Tibial artery (tissue), 4 donors: Measurements from ENCODE around the gene CD151.

Source experiments
- DNase-seq, 2 donors: peaks; one replicate each; pipeline ENCODE4 v3.0.0-alpha.2; 2019
- H3K27ac ChIP-seq, 2 donors: fragments of 200-600 bp; sonication (generic) in 1 of 2; 1 replicate in 1 of 2; 2 replicates in 1 of 2; pipeline ENCODE4 v1.5.1; 2018 to 2019; ENCODE audit warnings: mild to moderate bottlenecking in 1 of 2
- H3K27me3 ChIP-seq, 2 donors: fragments of 200-600 bp; sonication (generic) in 1 of 2; one replicate each; pipeline versions ENCODE4 v1.5.1 to v1.6.0; 2016 to 2019
- H3K36me3 ChIP-seq, 3 donors: fragments of 200-600 bp; sonication (generic) in 2 of 3; one replicate each; pipeline ENCODE4 v1.5.1; 2016 to 2019; ENCODE audit warnings: mild to moderate bottlenecking in 2 of 3
- H3K4me1 ChIP-seq, 4 donors: fragments of 200-600 bp; sonication (generic) in 2 of 4; 1 replicate in 3 of 4; 2 replicates in 1 of 4; pipeline ENCODE4 v1.5.1; 2016 to 2019
- H3K4me3 ChIP-seq, 2 donors: fragments of 200-600 bp; sonication (generic) in 1 of 2; 1 replicate in 1 of 2; 2 replicates in 1 of 2; pipeline ENCODE4 v1.5.1; 2018 to 2019; ENCODE audit warnings: mild to moderate bottlenecking in 2 of 2
- H3K9me3 ChIP-seq, 3 donors: fragments of 200-600 bp; sonication (generic) in 1 of 3; one replicate each; pipeline ENCODE4 v1.5.1; 2016 to 2019
- intact Hi-C: fragments of 100-400 bp; cut with DNase I; formaldehyde crosslinking; loops from one replicate; pipeline ENCODE4 v1.15.0; 2023; ENCODE audit warnings: low total_unique reads
- TF ChIP-seq, protein P1 (sequence below), 2 experiments: fragments of 200-600 bp in 1 of 2; fragments of 450-650 bp in 1 of 2; IDR thresholded peaks; one replicate each; pipeline ENCODE4 v1.5.1; 2017 to 2019; ENCODE audit warnings: antibody characterized with exemption in 2 of 2, mild to moderate bottlenecking in 1 of 2, moderate library complexity in 1 of 2

The CD151 gene

GRCh38 chr11:824942-825341 lies 7.8 kb upstream of the CD151 start:
- intact Hi-C loops: no loop called here
- H3K4me1 ChIP-seq: peaks cover 5 to 90% (median 50%) of the 10 kb centered on the region in 4 donors
- H3K36me3 ChIP-seq: peaks cover 44 to 47% (median 46%) of the 10 kb centered on the region in 3 donors
- no peak overlapping the region for H3K27ac ChIP-seq
- H3K27me3 ChIP-seq: peaks cover 0 to 59% of the 10 kb centered on the region in 2 donors
- no peak overlapping the region for H3K4me3 ChIP-seq
- H3K9me3 ChIP-seq: no peaks in the 10 kb centered on the region
- TF ChIP-seq, protein P1, sequence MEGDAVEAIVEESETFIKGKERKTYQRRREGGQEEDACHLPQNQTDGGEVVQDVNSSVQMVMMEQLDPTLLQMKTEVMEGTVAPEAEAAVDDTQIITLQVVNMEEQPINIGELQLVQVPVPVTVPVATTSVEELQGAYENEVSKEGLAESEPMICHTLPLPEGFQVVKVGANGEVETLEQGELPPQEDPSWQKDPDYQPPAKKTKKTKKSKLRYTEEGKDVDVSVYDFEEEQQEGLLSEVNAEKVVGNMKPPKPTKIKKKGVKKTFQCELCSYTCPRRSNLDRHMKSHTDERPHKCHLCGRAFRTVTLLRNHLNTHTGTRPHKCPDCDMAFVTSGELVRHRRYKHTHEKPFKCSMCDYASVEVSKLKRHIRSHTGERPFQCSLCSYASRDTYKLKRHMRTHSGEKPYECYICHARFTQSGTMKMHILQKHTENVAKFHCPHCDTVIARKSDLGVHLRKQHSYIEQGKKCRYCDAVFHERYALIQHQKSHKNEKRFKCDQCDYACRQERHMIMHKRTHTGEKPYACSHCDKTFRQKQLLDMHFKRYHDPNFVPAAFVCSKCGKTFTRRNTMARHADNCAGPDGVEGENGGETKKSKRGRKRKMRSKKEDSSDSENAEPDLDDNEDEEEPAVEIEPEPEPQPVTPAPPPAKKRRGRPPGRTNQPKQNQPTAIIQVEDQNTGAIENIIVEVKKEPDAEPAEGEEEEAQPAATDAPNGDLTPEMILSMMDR (IDR thresholded peaks at IDR 0.05): no peak
- no peak for DNase-seq

DNA sequence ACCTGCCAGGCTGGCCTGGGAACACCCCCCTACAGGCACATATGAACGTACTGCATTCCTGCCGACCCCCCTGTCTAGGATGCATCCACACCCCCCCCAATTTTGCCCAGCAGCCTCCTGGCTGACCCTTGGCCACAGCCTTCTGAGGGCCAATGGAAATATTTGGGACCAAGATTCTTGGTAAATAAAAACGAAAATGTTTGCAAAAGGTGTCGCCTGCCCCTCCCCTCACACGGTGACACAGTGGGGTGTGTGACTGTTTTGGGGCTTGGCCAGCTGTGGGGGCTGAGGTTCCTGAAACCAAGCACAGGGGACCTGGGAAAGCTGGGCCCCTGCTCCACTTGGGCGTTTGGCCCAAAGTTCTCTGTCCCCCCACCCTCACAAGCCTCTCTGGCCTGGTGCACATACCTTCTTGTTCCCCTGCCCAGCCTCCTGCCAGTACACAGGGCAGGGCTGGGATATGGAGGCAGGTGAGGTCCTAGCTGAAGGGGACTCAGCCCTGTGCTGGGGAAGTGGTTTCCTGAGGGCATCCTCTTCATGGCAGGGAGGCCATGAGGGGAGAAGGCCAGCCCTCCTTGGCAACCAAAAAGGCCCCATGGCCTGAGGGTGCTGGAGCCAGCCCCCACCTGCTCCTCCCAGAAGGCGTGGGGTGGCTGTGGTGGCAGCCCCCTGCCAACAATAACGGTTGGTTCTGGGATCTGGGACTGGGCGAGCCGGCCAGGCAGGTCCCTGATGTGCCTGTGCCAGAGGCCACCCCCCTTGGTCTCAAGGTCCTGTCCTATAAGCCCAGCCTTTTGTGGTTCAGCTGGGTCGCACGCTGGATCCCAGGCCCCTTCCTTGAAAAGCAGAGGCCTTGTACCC lies 7.2 kb upstream of the CD151 start:
- peaks cover 44 to 47% (median 46%) of the 10 kb centered on the region in 3 donors for H3K36me3 ChIP-seq
- TF ChIP-seq, protein P1 (IDR thresholded peaks at IDR 0.05): no peak
- intact Hi-C loops: no loop called here
- H3K9me3 ChIP-seq: no peaks in the 10 kb centered on the region
- no peak overlapping the region for H3K4me3 ChIP-seq
- no peak overlapping the region for H3K27ac ChIP-seq
- peaks cover 0 to 65% of the 10 kb centered on the region in 2 donors for H3K27me3 ChIP-seq
- no peak for DNase-seq
- H3K4me1 ChIP-seq: peaks cover 5 to 92% (median 55%) of the 10 kb centered on the region in 4 donors

GRCh38 chr11:826227-826621 lies 6.5 kb upstream of the CD151 start:
- DNase-seq: no peak
- intact Hi-C loops: no loop called here
- H3K36me3 ChIP-seq: peaks cover 44 to 47% (median 46%) of the 10 kb centered on the region in 3 donors
- peaks cover 3 to 92% (median 55%) of the 10 kb centered on the region in 4 donors for H3K4me1 ChIP-seq
- peaks cover 0 to 71% of the 10 kb centered on the region in 2 donors for H3K27me3 ChIP-seq
- TF ChIP-seq, protein P1 (IDR thresholded peaks at IDR 0.05): no peak
- H3K27ac ChIP-seq: no peak overlapping the region
- H3K4me3 ChIP-seq: no peak overlapping the region
- H3K9me3 ChIP-seq: no peaks in the 10 kb centered on the region

- peak overlapping the region in 1 of 2 donors; percentile 38 for H3K27ac ChIP-seq
- DNase-seq: no peak
- H3K9me3 ChIP-seq: no peaks in the 10 kb centered on the region
- H3K4me3 ChIP-seq: peak overlapping the region; percentile 38 to 48
- intact Hi-C loops: no loop called here
- H3K36me3 ChIP-seq: peaks cover 41 to 42% (median 42%) of the 10 kb centered on the region in 3 donors
- H3K4me1 ChIP-seq: peaks cover 0 to 92% (median 52%) of the 10 kb centered on the region in 4 donors
- TF ChIP-seq, protein P1 (IDR thresholded peaks at IDR 0.05): no peak
- peaks cover 0 to 75% of the 10 kb centered on the region in 2 donors for H3K27me3 ChIP-seq
Measured at GRCh38 chr11:826836-827145, 6.0 kb upstream of the CD151 start.

- Histone ChIP-seq H3K4me1 (peaks cover 0 to 92% (median 53%) of the 10 kb centered on the region in 4 donors), H3K36me3 (peaks cover 36 to 37% (median 37%) of the 10 kb centered on the region in 3 donors), H3K27ac (peak overlapping the region in 1 of 2 donors; percentile 38), H3K27me3 (peaks cover 0 to 80% of the 10 kb centered on the region in 2 donors), H3K9me3 (no peaks in the 10 kb centered on the region), H3K4me3 (peak overlapping the region; percentile 38 to 48)
- TF ChIP-seq, protein P1 (IDR thresholded peaks at IDR 0.05): no peak
- intact Hi-C loops: no loop called here
- DNase-seq: no peak
Measured at GRCh38 chr11:827146-827896, 5.4 kb upstream of the CD151 start.
